GM19455 (cell line): ENCODE measurements around the gene RNU11.
"Not testable (repeated sequence)": the region's sequence is repeated elsewhere in the genome, so short reads cannot be mapped to it uniquely, and the experiment has no call there.

Experiments
- ATAC-seq: cut with Tn5 transposase; IDR thresholded peaks from one replicate; pipeline ENCODE4 v1.9.1; 2021; ENCODE audit not compliant: unreplicated experiment

Gene RNU11

DNA sequence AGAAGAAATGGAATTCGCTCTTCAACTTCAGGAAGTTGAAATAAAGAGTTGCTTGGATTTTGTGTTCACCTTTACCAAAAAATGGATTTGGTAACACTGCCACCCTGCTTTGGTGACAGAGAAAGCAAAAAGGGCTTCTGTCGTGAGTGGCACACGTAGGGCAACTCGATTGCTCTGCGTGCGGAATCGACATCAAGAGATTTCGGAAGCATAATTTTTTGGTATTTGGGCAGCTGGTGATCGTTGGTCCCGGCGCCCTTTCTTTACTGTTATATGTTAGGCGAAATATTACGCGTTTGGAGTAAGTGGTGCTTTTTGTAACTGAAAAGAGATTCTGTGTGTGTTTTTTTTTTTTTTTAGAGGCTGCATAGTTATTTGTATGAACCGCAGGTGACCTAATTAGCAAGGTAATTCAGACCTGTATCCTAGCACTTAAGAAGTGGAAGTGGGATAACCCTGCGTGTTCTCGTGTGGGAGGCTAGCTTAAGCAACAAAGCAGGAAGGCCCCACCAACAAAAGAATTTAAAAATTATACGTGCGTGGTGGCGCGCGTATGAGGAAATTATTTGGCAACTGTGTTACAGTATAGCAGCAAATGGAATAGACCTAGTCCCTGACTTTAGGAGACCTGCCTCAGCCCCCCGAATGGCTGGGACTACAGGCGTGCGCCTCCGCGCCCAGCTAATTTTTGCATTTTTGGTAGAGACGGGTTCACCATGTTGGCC, at the start of gene RNU11:
Gene RNU11, plus strand, starts transcription at position 127 of the 725 bp plus-strand sequence.
- ATAC-seq = peak; percentile 74

DNA sequence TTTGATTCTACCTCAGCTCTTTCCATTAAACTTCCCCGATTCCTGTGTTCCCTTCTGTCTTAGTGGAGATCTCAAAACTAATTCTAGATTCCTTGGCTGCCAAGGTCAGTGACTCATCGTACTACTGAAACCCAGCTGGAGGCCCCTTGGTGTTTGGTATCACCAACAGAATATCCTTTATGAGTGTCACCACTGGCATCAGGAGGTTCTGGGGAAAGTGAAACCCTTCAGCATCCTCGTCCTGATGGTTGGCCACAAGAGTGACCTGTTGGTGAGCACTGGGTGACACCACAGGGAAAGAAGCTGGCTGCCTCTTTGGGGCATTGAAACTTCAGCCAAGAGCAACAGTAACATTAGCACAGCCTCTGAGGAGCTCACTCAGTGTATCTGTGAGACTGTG, 46.7 kb upstream of the RNU11 start:
- ATAC-seq = no peak

DNA sequence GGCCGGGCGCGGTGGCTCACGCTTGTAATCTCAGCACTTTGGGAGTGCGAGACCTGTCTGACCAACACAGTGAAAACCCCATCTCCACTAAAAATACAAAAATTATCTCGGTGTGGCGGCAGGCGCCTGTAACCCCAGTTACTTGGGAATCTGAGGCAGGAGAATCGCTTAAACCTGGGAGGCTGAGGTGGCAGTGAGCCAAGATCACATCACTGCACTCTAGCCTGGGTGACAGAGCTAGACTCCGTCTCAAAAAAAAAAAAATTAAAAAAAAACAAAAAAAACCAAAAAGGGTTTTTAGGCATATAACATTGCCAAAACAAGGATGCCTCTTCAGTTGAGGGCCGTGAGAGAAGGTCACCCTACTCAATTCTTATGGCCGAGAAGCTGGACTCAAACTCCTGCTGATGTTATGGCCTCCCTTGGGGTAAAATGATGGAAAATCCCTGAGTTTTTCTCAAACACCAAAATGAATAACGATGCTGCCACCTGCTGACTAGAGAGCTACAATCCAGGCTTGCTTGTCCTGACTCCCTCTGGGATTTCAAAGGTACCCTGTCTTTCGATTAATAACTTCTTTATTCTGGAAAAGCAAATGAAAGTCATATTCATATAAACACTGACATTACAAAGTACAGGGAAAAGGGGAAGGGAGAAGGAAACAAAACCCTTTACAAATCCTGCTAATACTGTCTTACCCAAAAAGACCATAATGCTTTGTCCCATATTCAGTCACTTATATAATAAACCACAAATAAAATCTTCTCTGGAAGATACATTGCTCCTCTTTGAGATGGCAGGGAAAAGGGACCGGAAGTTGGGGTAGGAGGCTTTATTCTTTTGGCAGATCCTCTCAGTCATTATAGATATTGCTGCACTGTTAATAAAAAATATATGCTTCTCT, 45.6 kb upstream of the RNU11 start:
- no peak for ATAC-seq

DNA sequence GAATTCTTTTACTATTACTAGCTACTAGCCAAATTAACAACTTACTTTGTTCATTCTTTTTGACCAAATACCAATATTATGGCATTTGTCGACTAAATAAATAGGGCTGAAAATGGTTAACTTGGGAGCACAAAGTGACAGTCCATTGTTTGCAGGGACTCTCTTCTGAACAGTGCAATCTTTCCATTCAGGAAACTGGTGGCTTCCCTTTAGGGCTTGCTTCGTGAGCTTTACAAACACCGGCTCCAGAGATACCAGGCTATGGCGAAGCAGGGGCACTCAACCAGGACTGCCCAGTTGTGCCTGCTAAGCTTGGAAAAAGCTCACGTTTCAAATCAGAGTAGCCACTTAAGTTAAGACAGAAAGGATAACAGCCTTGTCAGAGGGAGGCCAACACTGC, 44.0 kb upstream of the RNU11 start:
- no peak for ATAC-seq

DNA sequence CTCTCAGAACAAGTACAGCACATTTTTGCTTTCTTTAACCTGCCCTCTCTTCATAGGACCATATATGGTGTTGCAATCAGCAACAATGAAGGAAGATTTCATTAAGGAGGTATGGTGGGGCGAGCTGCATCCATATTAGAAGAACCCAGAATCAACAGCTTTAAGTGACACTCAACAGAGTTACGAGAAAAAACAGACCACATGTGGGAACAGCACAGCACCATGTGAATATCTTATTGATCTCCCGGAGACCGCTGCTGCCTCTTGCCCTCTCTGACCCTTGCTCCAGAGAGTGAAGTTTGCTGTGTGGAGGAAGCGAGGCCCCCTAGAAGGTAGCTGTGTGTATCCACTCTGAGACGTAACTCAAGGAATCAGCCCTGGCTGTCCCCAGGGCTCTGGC, 43.4 kb upstream of the RNU11 start:
- ATAC-seq = no peak

DNA sequence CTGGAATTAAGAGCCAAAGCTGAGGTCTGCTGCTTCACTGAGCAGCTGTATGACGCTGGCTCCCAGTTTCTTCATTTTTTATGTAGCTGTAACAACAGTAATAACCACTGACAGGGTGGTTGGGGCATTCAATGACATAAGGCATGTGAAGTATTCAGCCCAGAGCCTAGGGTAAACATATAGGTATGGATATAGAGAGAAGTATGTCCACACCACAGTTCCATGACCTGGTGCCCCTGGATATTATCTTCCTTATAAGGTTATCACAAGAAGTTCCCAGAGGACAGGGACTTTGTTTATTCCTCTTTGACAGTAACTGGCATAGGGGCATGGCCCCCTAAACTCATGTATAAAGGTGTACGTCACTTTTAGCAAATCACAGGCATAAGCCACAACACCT, 41.6 kb upstream of the RNU11 start:
- no peak for ATAC-seq

DNA sequence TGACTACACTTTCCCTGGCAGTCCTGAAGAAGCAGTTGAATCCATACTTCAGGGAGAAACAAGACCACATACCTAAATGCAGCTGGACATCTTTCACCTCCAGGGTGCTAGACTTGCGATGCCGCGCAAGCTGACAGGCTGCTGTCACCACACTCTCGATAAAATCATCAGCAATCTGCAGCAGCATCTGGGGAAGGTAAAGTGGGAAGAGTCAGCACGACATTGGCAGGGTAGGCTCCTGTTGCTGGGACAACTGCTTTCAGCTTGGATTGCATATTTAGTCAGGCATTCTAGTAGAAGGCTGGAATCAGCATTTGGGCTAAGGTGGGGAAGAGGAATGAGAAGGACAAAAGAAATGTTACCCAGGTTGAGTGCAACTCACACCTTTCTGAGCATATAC, 35.2 kb upstream of the RNU11 start:
- no peak for ATAC-seq

DNA sequence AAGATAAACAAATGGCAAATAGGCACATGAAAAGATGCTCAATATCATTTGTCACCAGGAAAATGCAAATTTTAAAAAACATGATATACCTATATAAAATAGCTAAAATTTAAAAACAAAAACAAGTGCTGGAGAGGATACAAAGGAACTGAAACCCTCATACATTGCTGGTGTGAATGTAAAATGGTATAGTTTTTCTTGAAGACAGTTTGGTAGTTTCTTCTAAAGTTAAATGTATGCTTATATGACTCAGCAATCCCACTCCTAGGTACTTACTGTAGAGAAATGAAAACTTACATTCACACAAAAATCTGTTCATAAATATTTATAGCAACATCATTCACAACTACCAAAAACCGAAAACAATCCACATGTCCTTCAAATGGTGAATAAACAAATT, 16.7 kb upstream of the RNU11 start:
- no peak for ATAC-seq

DNA sequence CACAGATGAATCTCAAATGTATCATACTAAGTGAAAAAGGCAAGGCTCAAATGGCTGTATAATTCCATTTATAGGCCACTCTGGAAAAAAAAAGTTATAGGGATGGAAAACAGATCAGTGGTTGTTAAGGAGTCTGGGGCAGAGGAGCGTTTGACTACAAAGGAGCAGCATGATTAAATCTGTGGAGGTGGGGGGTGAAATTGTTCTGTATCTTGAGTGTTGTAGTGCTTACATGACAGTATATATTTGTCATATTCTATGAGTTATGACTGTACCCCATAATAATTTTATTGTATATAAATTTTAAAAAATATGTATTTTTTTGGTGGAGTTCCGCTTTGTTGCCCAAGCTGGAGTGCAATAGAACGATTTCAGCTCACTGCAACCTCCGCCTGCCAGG, 15.8 kb upstream of the RNU11 start:
- ATAC-seq = no peak

DNA sequence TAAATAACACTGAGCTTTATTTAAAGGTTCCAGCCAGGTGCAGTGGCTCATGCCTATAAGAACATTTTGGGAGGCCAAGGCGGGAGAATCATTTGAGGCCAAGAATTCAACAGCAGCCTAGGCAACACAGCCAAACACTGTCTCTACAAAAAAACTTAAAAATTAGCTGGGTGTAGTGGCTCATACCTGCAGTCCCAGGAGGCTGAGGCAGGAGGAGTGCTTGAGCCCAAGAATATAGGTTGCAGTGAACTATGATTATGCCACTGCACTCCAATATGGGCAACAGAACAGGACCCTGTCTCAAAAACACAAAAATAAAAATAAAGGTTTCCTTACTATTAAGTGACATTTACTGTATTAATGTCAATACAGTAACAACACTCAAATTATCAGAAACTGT, 7.6 kb upstream of the RNU11 start:
- ATAC-seq = no peak

DNA sequence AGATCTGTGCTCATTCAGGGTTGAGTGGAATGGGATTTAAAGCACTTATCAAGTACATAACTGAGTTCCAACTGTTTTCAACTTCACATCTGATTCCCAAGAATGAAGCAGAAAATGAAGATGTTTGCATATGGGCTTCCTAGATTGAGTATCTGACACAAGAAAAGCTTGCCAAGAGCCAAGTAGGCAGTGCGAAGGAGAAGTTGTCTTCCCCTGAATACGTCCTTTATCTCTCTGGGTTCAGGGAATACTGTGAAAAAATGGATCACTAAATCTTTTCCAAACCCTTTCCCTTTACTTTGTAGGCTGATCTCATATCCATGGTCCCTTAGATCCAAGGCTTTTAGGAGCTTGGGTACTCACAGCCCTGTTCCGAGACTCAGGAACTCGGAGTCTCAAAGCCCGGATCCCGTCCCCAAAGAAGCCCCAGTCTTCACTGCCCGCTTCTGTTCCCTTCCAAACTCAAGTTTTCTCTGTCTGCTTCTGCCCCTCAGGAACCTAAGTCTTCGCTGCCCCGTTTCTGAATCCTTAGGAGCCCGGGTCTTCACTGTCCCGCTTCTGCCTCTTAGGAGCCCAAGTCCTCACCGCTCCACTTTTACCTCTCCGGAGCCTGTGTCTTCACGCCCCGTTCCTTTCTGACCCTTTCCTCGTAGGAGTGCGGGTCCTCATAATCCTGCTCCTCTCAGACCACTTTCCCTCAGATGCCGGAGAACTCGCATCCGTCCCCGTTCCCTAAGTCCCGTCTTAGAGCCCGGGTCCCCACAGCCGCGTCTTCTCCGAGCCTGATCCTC, 6.1 kb upstream of the RNU11 start:
- ATAC-seq = peak; percentile 12

DNA sequence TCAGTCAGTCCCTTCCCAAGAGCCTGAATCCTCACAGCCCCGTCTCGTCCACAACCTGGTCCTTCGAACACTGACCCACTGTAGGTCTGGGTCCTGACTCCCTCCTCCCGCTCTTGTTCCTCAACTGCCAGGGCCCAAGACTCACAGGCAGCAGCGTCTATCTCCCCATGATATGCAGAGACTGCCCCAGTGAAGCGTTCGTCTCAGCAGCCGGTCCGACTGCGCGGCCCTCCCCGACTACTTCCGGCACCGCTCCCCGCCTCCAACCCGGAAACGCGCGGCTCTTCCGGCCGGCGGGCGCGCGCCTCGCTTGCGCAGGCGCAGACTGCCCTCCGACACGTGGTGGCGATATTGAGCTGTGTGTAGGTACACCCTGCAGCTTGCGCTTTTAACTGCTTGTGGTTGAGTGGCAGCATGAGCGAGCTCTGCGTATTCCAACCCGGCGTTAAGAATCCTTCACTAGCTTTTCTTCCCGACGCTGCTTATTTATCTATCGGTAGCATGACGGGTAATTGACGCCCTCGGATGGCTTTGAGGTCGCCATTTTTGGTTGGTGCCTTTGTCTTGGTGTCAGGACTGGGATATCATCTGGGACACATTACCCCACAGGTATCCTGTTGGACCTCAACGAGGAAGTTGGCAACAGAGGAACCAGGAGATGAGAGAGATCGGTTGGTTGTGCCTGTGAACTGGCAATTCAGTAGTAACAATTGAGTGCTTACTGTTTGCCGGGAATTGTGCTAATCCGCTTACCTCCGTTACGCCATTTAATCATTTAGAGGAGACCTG, 5.4 kb upstream of the RNU11 start, which contains the start of gene TAF12:
Gene TAF12, minus strand, starts transcription at position 221 of the 789 bp plus-strand sequence. CDS start 20,986 bp downstream, outside the sequence.
- peak; percentile 70 for ATAC-seq

DNA sequence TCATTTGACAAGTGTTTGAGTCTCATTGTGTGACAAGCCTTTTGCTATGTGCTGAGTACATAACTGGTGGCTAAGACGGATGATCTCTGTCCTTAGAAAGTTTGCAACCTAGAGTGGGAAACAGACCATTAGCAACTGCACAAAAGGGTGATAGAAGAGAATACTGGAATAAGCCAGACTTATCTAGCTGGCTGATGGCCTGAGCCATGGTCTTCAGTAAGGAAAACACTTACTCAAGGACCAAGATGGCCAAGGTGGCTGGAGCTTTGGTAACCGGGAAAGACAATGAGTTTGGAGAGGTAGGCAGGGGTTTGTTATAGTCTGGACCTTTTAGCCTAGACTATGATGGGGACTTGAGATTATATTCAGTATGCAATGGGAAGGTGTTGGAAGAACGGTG, 3.9 kb upstream of the RNU11 start:
- ATAC-seq = no peak

DNA sequence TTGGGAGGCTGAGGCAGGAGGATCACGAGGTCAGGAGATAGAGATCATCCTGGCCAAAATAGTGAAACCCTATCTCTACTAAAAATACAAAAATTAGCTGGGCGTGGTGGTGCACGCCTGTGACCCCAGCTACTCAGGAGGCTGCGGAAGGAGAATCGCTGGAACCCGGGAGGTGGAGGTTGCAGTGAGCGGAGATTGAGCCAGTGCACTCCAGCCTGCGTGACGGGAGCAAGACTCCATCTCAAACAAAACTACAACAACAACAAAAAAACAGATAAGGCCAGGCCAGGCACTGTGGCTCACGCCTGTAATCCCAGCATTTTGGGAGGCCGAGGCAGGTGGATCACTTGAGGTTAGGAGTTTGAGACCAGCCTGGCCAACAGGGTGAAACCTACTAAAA, 3.0 kb upstream of the RNU11 start:
- not testable (repeated sequence) for ATAC-seq

DNA sequence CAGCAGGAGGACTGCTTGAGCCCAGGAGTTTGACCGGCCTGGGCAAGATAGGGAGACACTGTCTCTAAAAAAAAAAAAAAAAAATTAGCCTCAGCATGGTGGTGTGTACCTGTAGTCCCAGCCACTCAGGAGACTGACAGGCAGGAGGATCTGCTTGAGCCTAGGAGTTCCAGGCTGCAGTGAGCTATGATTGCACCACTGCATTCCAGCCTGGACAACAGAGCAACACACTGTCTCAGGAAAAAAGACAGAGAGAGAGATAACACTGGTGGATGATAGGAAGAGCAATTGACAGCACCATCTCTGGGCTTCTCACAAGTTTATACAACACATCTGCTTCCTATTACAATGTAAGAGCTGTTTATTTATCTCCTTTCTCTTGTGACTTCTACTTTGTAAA, 2.4 kb upstream of the RNU11 start:
- ATAC-seq = no peak

DNA sequence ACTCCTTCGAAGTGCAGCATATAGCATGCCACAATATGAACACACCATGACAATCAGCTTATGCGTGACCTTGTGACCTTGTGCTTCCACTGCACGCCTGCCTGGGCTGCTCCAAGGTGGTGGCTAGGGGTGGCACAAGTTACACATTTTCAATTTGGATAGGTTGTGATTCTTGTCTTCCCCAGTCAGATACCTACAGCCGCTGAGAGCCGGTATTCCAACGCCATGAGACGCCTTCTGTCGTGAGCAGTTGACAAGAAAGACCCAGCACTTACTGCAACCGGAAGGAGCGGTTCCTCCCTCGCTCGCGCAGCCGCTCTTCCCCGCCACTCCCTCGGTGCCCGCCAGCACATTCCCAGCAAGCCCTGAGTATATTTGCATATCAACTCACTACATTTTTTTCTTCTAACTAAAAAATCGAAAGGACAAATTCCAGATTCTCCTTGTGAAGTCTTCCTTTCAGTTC, 359 bp upstream of the RNU11 start:
- peak; percentile 55 for ATAC-seq

DNA sequence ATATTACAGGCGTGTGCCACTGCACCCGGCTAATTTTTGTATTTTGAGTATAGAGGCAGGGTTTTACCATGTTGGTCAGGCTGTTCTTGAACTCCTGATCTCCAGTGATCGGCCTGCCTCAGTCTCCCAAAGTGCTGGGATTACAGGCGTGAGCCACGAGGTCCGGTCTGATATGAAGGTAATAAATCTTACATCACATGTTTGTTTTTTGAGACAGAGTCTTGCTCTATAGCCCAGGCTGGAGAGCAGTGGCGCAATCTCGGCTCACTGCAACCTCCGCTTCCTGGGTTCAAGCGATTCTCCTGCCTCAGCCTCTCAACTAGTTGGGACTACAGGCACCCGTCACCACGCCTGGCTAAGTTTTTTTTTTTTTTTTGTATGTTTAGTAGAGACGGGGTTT, 4.7 kb downstream of the RNU11 start:
- ATAC-seq = not testable (repeated sequence)

DNA sequence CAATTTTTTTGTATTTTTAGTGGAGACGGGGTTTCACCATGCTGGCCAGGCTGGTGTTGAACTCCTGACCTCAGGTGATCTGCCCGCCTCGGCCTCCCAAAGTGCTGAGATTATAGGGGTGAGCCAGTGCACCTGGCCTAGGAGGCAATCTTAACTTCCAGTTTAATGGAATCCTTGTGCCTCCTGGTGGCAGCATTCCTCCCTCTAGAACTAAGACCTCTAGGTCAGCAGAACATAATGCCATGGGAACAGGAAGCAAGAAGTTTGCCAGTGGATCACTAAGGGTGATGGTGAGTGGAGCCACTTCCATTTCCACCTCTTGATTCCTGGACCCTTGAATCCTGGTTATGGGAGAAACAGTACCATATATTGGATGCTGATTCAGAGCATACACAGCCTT, 5.5 kb downstream of the RNU11 start:
- not testable (repeated sequence) for ATAC-seq

DNA sequence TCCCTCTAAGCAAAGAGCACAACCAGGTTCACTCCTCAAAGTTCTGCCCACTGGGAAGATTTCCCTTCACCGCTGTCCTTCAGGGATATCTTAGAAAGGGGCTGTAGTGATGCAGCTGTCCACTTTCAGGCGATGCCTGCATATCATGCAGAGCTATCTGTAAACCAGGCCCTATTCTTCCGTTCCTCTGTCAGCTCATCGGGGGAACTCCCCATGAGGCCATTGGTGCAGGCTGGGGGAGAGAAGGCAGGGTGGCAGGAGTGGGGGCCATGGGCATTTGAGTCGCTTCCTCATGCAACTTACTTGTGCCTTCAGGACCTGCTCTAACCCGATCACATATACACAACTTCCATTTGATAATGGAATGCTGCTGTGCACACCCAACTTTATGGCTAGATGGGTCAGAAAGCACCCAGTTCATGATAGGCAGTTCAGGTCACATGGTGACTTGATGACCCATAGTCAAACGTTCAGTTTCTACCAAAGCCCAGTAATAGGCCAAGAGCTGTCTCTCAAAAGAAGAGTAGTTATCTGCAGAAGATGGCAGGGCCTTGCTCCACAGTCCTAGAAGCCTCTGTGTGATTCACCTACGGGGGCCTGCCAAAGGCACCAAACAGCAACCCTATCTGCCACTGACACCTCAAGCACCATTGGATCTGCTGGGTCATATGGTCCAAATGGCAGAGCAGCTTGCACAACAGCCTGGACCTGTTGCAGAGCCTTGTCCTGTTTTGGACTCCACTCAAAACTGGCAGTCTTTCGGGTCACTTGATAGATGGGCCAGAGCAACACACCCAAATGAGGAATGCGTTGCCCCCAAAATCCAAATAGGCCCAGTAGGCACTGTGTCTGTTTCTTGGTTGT, 7.3 kb downstream of the RNU11 start:
- not testable (repeated sequence) for ATAC-seq
